ENCODE results near the gene C19orf44.
"Not testable (repeated sequence)": the region's sequence is repeated elsewhere in the genome, so short reads cannot be mapped to it uniquely, and the experiment has no call there.

The C19orf44 gene

GRCh38 chr19:16467581-16467980 lies 28.6 kb upstream of the C19orf44 start:
- no peak for DNase-seq (ENCODE audit: low spot score)

GRCh38 chr19:16470541-16470910 lies 25.7 kb upstream of the C19orf44 start:
- DNase-seq (ENCODE audit: low spot score): no peak

GRCh38 chr19:16470911-16471811 lies 25.0 kb upstream of the C19orf44 start:
- no peak for DNase-seq (ENCODE audit: low spot score)

GRCh38 chr19:16472559-16472899 lies 23.7 kb upstream of the C19orf44 start:
- DNase-seq (ENCODE audit: low spot score): not testable (repeated sequence)

GRCh38 chr19:16472992-16473391 lies 23.2 kb upstream of the C19orf44 start:
- DNase-seq (ENCODE audit: low spot score): no peak

- DNase-seq (ENCODE audit: low spot score): no peak
Observed at GRCh38 chr19:16473875-16474392, 22.3 kb upstream of the C19orf44 start.

- no peak for DNase-seq (ENCODE audit: low spot score)
Observed at GRCh38 chr19:16476401-16476800, 19.8 kb upstream of the C19orf44 start.

GRCh38 chr19:16477311-16477710 lies 18.9 kb upstream of the C19orf44 start:
- DNase-seq (ENCODE audit: low spot score): no peak

GRCh38 chr19:16482745-16483144 lies 13.4 kb upstream of the C19orf44 start:
- DNase-seq (ENCODE audit: low spot score): no peak

- not testable (repeated sequence) for DNase-seq (ENCODE audit: low spot score)
Observed at GRCh38 chr19:16486476-16486875, 9.7 kb upstream of the C19orf44 start.

GRCh38 chr19:16496613-16496983 lies 404 bp downstream of the C19orf44 start:
- DNase-seq (ENCODE audit: low spot score): no peak

GRCh38 chr19:16497042-16497441 lies 848 bp downstream of the C19orf44 start:
- no peak for DNase-seq (ENCODE audit: low spot score)

GRCh38 chr19:16497837-16498236 lies 1.6 kb downstream of the C19orf44 start:
- no peak for DNase-seq (ENCODE audit: low spot score)

- DNase-seq (ENCODE audit: low spot score): no peak
Observed at GRCh38 chr19:16504271-16504670, 8.1 kb downstream of the C19orf44 start.

- not testable (repeated sequence) for DNase-seq (ENCODE audit: low spot score)
Observed at GRCh38 chr19:16506161-16506560, 10.0 kb downstream of the C19orf44 start.

GRCh38 chr19:16506961-16507360 lies 10.8 kb downstream of the C19orf44 start:
- DNase-seq (ENCODE audit: low spot score): no peak

GRCh38 chr19:16508546-16508945 lies 12.4 kb downstream of the C19orf44 start:
- no peak for DNase-seq (ENCODE audit: low spot score)

- DNase-seq (ENCODE audit: low spot score): no peak
Observed at GRCh38 chr19:16509141-16510061, 13.2 kb downstream of the C19orf44 start.

GRCh38 chr19:16512611-16513010 lies 16.4 kb downstream of the C19orf44 start:
- DNase-seq (ENCODE audit: low spot score): not testable (repeated sequence)

GRCh38 chr19:16514383-16515019 lies 18.3 kb downstream of the C19orf44 start:
- no peak for DNase-seq (ENCODE audit: low spot score)

GRCh38 chr19:16516381-16516780 lies 20.2 kb downstream of the C19orf44 start:
- no peak for DNase-seq (ENCODE audit: low spot score)

- no peak for DNase-seq (ENCODE audit: low spot score)
Observed at GRCh38 chr19:16516923-16517610, 20.9 kb downstream of the C19orf44 start.

All from hematopoietic multipotent progenitor cell treated with erythropoietin and hydrocortisone succinate and interleukin-3 and kit ligand, for 15 days (in vitro differentiated cells).